Coronary artery (tissue), 2 donors: ENCODE measurements around the gene AMFR.

Experiments
- DNase-seq: peaks from one replicate; pipeline ENCODE4 v3.0.0-alpha.2; 2017; ENCODE audit warnings: low spot score
- H3K27ac ChIP-seq, 2 donors: fragments of 200-600 bp; sonication (generic); one replicate each; pipeline ENCODE4 v1.5.1; 2016 to 2019
- H3K4me3 ChIP-seq: fragments of 200-600 bp; sonication (generic); 2 replicates; pipeline ENCODE4 v1.5.1; 2016; ENCODE audit warnings: mild to moderate bottlenecking, moderate library complexity
- CTCF ChIP-seq: fragments of 200-600 bp; sonication (generic); IDR thresholded peaks from one replicate; pipeline ENCODE4 v1.5.1; 2019; ENCODE audit warnings: antibody characterized with exemption

Gene AMFR

GRCh38 chr16:56329887-56330286 lies 95.5 kb downstream of the AMFR start:
- Histone ChIP-seq H3K4me3 (no peak overlapping the region), H3K27ac (no peak overlapping the region)
- no peak for DNase-seq
- TF ChIP-seq CTCF: no peak

GRCh38 chr16:56328276-56329022 lies 96.9 kb downstream of the AMFR start:
- no peak overlapping the region for H3K4me3 ChIP-seq
- H3K27ac ChIP-seq: no peak overlapping the region
- DNase-seq: no peak
- TF ChIP-seq CTCF: no peak

- no peak for TF ChIP-seq CTCF
- Histone ChIP-seq H3K4me3 (no peak overlapping the region), H3K27ac (no peak overlapping the region)
- no peak for DNase-seq
Measured at GRCh38 chr16:56327929-56328258, 97.5 kb downstream of the AMFR start.

- Histone ChIP-seq H3K27ac (no peak overlapping the region), H3K4me3 (no peak overlapping the region)
- DNase-seq: no peak
- TF ChIP-seq CTCF: no peak
Measured at GRCh38 chr16:56327071-56327928, 98.0 kb downstream of the AMFR start.

GRCh38 chr16:56325956-56326355 lies 99.4 kb downstream of the AMFR start:
- H3K27ac ChIP-seq: no peak overlapping the region
- no peak for DNase-seq
- TF ChIP-seq CTCF: no peak
- no peak overlapping the region for H3K4me3 ChIP-seq

GRCh38 chr16:56324406-56324805 lies 100.9 kb downstream of the AMFR start:
- TF ChIP-seq CTCF: no peak
- no peak overlapping the region for H3K27ac ChIP-seq
- DNase-seq: no peak
- no peak overlapping the region for H3K4me3 ChIP-seq

- DNase-seq: no peak
- no peak overlapping the region for H3K27ac ChIP-seq
- H3K4me3 ChIP-seq: no peak overlapping the region
- no peak for TF ChIP-seq CTCF
Measured at GRCh38 chr16:56321571-56321970, 103.8 kb downstream of the AMFR start.
